ENCODE results near the gene CFAP100. TPM values are rescaled to one million over a fixed set of nuclear protein-coding genes. Genes with fewer than 3 reads are reported as not detected.
A peak's percentile ranks its signal among the peaks of the same experiment; 100 is the strongest.

CFAP100 gene
- total RNA-seq, 1 donor from 2014 or later: 3.7 TPM

GRCh38 chr3:126436826-126437717 is 42.4 kb downstream of the CFAP100 start:
- DNase-seq (ENCODE audit: low spot score in 2 of 2) (no peak), FAIRE-seq (no peak)

DNA sequence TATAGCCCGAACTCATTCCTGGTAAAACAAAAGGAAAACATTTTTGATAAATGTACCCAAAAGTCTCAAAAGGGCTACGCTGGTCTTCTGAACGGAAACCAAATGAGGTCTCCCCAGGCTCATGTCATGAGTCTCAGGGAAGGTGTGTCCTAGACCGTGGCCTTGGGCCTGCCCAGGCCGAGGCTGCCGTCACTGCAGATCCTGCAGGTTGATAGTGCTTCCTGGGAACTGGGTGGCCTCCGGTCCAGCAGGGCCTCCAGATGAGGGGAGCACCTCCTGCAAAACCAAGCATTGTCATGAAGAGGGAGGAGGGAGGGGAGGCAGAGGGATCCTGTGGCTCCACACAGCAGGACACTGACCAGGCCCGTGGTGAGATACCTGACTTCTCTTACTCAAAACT is 43.5 kb downstream of the CFAP100 start:
- DNase-seq (ENCODE audit: low spot score in 2 of 2) (no peak), FAIRE-seq (no peak)

GRCh38 chr3:126438746-126439145 is 44.0 kb downstream of the CFAP100 start:
- DNase-seq (ENCODE audit: low spot score in 2 of 2): no peak
- no peak for FAIRE-seq

DNA sequence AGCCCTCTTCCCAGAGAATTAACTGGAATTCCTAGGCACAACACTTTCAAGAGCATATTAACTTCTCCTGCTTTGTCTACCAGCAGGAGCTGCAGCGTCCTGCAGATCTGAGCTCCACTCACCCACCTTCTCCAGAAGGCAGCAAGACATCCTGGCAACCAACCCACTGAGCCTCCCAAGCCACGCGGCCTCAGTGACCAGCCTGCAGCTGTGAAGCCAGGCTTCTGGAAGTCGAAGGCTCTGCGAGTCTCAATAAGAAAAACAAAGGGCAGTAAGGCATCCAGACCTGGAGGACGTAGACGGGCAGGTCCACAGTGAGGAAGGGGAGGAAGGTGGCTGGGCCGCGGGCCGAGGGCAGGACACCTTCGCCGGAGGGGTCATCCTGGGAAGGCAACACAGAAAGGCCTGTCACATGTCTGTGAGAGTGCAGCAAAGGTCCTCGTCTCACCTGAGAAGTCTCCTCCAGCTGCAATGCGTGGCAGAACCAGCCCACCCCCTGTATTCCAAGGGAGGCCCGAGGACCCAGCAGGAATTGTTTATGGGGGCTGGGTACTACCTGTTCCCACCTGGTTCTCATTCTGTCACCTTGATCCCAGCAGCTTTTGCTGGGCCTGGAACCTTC is 44.7 kb downstream of the CFAP100 start:
- DNase-seq (ENCODE audit: low spot score in 2 of 2): no peak
- no peak for FAIRE-seq

DNA sequence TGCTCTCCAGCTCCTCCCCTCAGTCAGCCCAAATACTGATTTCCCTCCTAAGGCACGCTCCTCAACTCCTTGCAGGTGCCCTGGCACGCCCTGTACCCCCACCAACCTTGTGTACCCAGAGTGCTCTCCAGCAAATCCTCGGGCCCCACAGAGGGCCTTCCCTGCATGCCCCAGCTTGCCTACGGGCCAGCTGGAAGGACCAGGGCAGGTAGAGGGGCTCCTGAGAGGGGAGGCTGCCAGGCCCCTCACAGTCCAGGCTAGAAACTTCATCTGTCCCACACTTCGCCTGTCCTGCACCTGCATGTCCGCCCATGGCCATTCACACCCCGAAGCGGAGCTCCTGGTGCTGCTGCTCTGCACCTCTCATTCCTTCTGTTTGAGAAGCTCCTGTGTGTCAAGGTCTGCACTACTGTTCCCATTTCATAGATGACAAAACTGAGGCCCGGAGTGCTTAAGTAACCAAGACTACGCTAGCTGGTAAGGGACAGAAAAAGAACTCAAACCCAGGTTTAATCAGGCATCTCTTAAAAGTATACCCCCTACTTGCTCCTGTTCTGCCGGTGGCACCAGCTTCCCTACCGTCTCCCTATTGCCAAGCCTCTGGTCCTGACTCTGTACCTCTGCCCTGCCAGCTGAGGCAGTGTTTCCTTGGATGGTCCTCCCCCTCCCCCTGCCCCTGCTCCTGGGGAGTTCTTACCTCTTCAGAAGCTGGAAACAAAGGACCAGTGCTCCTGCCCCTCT is 45.4 kb downstream of the CFAP100 start:
- DNase-seq (ENCODE audit: low spot score in 2 of 2): no peak
- no peak for FAIRE-seq

DNA sequence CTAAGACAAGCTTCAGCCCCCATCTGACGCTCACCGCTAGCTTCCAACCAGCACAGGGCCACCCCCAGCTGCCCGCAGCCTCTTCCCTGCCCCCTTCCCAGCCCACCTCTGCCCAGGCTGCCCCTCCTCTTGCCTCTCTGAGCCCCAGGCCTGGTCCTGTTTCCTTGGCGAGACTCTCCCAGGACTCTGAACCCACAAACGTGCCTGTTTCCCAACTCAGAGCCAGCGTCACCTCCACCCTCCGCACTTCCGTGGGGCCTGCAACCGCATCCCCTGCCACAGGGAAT is 45.9 kb downstream of the CFAP100 start:
- FAIRE-seq (no peak), DNase-seq (ENCODE audit: low spot score in 2 of 2) (no peak)

GRCh38 chr3:126441256-126441880 is 46.7 kb downstream of the CFAP100 start:
- DNase-seq (ENCODE audit: low spot score in 2 of 2) (no peak), FAIRE-seq (no peak)

DNA sequence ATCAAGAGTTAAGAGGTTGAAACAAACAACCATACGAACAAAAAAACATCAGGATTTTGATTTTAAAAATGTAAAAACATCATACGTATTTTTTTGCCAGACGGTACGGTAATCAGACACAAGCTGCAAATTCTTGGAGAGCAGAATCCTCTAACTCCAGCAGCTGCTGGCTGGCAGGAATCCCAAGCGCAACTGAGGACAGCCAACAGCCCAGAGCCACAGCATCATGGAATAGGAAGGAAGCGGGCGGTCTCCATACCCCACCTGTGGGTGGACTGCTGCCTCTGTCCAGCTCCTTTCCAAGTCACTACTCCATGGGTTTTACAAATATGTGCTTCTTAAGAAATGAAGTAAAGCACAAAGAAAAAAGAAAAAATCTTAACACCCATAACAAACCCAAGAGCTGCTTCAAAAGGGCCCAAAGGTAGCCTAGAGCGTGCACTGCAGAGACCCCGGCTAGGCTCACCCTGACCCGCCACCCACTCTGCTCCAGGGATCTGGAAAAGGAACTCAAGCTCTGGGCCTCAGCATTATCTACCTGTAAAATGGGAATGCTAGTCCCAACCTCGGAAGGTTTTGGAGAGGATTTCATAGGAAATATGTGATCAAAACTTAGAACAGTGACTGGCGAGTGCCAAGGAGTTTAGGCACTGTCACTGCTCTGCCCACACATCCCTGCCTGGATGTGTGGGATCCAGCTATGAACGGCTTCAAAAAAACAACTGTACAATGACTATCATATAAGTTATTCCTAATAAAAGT is 47.6 kb downstream of the CFAP100 start:
- DNase-seq (ENCODE audit: low spot score in 2 of 2) (peak in 1 of 2 donors; percentile 41), FAIRE-seq (no peak)

DNA sequence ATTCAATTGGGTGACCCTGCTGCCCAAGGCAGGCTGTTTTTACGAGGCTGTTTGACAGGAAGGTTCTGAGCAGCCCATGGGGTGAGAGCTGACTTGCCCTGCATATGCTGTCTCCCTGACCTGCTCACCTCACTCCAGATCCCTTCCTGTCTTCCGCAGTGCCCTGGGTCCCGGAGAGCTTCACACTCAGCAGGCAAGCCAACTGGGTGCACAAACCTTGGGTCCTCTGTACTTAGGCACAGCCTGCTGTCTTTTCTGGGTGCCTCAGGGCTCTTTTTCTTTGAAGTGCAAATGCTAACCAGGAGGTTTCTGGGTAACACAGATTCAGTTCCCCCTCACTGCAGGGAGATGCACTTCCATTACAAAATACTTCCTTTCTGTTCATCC is 48.1 kb downstream of the CFAP100 start:
- FAIRE-seq (no peak), DNase-seq (ENCODE audit: low spot score in 2 of 2) (no peak)

GRCh38 chr3:126445506-126445905 is 50.8 kb downstream of the CFAP100 start:
- DNase-seq (ENCODE audit: low spot score in 2 of 2): no peak
- FAIRE-seq: no peak

- no peak for FAIRE-seq
- DNase-seq (ENCODE audit: low spot score in 2 of 2): no peak
Observed at GRCh38 chr3:126446301-126446700, 51.6 kb downstream of the CFAP100 start.

- DNase-seq (ENCODE audit: low spot score in 2 of 2) (no peak), FAIRE-seq (no peak)
Observed at GRCh38 chr3:126446791-126447190, 52.1 kb downstream of the CFAP100 start.

GRCh38 chr3:126447456-126448106 is 52.9 kb downstream of the CFAP100 start:
- DNase-seq (ENCODE audit: low spot score in 2 of 2) (no peak), FAIRE-seq (no peak)

GRCh38 chr3:126448136-126448892 is 53.6 kb downstream of the CFAP100 start:
- no peak for DNase-seq (ENCODE audit: low spot score in 2 of 2)
- FAIRE-seq: no peak

GRCh38 chr3:126448893-126449180 is 54.1 kb downstream of the CFAP100 start:
- no peak for FAIRE-seq

GRCh38 chr3:126449621-126450051 is 54.9 kb downstream of the CFAP100 start:
- no peak for DNase-seq (ENCODE audit: low spot score in 2 of 2)
- no peak for FAIRE-seq

More at GRCh38 chr3:126448893-126449180, 54.1 kb downstream of the CFAP100 start:
- DNase-seq (ENCODE audit: low spot score in 2 of 2): no peak

DNA sequence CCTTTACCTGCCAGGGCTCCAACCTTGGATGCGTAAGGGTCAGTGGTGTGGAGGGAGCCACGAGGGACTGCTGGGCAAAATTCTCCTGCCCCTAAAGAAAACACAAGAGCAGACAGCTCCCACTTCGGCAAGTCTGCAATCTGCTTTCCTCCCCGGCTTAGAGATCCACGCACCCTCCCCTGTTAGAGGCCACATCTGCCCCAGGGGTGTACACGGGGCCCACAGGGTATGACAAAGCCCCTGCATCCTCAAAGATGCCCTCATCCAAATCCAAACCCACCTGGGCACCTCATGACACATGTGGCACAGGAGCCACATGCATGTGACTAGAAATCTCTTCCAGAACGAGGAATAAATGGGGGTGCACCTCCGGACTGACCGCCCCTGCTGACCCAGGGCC is 55.5 kb downstream of the CFAP100 start:
- FAIRE-seq (no peak), DNase-seq (ENCODE audit: low spot score in 2 of 2) (no peak)

DNA sequence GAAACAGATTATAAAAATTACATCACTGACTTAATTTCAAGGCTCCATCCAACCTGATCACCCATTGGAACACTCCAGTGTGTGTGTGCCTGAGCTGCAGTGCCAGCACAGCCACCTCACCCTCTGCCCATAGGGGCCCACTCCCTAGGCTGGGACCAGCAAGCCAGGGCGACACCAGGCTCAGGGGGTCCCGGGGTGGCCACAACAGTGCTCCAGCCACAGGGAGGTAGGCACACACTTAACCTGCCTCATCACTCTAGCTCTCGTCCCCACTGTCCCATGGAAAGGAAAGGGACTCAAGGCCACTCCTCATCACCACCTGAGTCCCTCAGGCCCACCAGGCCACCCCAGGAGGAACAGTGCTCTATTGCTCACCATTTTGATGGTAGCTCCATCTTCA is 56.0 kb downstream of the CFAP100 start:
- DNase-seq (ENCODE audit: low spot score in 2 of 2) (no peak), FAIRE-seq (no peak)

DNA sequence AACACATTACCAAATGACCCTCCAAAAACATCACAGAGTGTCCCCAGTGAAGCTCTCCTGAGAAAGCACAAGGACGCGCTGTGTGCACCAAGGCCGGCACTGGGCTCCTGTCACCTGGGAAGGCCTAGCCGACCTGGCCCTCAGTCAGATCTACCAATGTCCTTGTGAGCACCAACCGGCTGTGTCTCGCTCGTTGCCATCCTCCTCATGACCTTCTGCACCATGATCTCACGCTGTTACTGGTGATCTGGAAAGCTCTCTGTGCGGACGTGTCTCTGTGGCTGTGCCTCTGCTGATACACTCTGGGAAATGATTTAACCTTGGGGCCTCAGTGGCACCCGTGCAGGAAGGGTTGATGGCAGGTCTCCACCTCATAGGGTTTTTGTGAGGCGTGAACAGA is 56.8 kb downstream of the CFAP100 start:
- no peak for DNase-seq (ENCODE audit: low spot score in 2 of 2)
- FAIRE-seq: no peak
